Fibroblast of skin of right quadriceps (primary cell): ENCODE data around the gene ARHGAP10.

Source experiments
- DNase-seq: peaks from one replicate; pipeline ENCODE4 v3.0.0-alpha.2; 2013

Gene ARHGAP10

DNA sequence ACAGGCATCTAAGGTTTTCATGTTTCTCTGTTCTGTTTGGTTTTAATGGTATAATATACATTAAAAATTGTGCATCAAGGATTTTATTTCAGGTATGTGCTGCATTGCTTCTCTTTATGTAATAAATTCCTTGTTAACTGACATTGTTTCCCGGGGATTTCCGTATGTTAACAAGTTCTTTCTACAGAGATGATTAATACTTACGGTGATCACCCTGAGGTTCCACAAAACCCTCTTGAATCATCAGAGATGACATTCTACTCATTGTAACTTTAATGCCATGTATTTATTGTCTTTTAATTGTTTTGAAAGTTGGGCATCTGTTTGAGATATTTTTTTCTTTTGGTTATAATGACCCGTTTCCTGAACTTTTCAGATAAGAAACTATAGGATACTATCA lies 37.5 kb downstream of the ARHGAP10 start:
- peak; percentile 38 for DNase-seq

DNA sequence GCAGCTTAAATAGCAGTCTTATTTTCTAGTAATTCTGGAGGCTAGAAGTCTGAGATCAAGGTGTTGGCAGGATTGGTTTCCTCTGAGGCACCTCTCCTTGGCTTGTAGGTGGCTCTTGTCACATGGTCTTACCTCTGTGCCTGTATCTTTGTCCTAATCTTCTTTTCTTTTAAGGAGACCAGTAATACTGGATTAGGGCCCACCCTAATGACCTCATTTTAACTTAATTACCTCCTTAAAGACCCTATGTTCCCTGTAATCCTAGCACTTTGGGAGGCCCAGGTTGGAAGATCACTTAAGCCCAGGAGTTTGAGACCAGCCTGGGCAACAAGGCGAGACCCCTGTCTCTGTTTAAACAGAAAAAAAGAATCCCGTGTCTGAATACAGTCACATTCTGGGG lies 38.9 kb downstream of the ARHGAP10 start:
- DNase-seq = no peak

- DNase-seq = no peak
Observed at GRCh38 chr4:147772056-147772455, 40.2 kb downstream of the ARHGAP10 start.

DNA sequence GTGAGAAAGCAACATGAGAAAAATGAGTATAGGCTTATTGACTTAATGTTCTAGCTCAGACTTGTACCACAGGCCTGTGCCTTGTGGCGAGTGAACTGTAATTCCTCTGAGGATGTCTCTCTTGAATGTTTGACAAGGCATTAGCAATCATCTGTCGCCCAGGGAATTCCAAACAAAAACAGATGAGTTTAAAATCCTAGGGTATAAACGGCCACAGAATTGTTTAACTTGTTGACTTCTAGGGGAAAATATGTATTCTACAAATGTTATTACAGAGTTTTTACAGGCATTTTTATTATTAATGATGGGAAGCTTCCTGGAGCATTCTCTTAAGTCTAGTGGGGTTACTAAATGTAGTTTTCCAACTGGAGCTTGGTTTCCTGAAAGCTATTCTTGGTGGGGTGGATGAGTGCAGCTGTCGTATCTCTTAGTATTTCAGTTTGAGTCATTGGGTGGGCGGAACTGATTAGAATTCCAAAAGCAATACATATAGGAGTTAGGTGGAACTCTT lies 40.6 kb downstream of the ARHGAP10 start:
- peak; percentile 85 for DNase-seq

DNA sequence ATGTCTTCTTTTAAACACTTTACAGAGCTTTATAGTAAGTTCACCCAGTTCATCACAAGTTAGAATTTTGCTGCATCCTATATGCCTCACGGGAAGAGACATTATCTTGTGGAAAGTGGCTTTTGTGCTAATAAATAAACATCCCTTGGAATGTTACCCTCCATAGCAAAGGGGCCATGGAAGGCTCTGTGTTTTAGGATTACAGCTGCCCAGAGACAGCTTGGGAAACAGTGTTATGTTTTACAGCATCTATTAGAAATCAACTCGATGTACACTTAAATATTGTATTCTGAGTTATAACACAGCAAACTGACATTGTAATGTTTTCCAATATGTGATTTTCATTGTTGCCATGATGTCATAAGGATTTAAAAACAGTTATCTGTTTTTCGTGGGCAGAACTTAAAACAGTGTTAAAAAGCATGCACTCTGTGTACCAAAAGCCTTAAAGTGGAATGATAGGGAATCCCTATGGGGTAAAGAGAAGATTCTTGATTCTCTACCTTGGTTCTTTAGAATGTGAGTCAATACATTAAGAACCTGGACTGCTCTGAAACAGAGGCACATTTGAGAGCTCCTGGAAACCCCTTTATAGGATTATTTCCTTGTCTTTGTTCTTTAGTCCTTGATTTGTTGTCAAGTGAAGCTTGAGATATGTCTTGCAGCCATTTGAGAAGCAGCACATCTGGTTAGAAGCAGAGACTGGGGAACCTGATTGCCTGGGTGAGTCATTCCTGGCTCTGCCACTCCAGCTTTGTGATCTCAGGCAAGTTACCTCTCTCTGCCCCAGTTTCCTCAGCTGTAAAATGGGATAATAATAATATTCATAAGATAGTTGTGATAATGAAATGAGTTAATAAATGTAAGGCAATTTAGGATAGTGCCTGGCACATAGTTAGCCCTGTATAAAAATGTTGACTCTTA lies 41.6 kb downstream of the ARHGAP10 start:
- peak; percentile 36 for DNase-seq

GRCh38 chr4:147776716-147777115 lies 44.8 kb downstream of the ARHGAP10 start:
- no peak for DNase-seq

DNA sequence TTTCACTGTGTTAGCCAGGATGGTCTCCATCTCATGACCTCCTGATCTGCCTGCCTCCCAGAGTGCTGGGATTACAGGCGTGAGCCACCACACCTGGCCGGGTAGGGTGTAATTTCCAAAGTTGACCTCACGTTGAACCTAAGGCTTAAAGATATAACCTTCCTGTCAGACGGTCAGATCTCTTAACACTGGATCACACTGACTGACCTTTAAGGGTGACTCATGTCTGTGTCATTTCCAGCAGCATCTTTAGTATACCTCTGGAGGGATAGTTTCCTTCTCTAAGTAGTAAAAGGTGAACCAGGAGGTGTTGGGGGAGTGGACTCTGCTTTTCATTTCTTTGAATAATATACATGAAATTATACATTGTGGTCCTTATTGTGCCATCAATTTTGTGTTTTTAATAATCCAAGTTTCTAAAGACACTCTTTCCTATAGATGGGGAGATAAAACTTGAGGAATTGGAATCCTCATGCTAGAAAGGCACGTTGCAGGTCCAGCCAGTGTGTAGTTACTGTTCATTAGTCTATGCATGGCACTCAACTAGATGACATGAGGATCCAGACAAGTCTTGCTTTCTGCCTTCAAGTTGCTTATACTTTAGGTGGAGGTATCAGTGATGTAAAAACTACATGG lies 45.7 kb downstream of the ARHGAP10 start:
- no peak for DNase-seq

DNA sequence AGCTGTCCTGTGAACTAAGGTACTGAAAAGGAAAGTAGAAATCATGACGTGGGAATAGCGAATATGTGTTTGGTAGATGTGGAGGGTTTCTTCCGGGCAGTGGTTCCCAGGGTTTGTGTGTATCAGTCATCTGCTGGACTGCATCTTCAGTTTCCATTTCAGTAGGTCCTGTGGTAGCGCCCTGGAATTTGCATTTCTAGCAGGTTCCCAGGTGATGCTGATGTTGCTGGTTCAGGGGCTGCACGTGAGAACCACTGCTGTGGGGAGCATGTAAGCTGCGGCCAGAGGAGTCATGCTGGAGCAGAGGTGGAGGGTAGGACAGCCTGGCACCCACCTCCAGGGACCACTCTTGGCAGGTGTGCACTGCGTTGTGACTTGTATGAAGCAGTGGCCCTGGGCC lies 47.1 kb downstream of the ARHGAP10 start:
- no peak for DNase-seq

GRCh38 chr4:147779451-147779850 lies 47.6 kb downstream of the ARHGAP10 start:
- no peak for DNase-seq

DNA sequence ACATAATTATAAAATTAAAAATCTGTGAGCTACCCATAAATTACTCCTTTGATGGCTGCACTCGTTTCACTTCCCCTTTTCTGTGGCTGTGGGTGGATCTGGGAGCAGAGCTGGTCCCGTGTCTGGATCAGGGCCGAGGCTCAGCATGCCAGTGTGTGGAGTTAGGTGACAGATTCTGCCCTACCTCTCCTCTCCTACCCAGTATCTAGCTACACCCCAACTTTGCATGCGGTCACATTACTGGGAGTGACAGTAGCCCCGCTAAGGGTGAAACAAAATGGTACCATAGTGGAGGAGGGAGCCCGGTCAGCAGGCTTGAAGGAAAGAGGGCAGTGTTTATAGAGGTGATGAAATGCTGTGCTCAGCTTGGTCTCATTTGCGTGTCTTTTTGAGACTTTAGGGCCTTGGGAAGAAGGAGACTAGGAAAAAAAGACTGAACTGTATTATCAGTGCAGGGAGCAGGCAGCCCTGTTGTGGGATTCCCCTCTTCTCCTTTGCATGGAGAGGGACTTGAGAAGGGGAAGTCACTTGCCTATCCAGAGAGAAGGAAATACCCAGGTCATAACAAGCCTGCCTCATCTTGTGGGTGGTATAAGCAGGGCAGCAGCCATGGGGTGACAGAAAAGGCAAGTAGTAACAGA lies 48.4 kb downstream of the ARHGAP10 start:
- DNase-seq = no peak

DNA sequence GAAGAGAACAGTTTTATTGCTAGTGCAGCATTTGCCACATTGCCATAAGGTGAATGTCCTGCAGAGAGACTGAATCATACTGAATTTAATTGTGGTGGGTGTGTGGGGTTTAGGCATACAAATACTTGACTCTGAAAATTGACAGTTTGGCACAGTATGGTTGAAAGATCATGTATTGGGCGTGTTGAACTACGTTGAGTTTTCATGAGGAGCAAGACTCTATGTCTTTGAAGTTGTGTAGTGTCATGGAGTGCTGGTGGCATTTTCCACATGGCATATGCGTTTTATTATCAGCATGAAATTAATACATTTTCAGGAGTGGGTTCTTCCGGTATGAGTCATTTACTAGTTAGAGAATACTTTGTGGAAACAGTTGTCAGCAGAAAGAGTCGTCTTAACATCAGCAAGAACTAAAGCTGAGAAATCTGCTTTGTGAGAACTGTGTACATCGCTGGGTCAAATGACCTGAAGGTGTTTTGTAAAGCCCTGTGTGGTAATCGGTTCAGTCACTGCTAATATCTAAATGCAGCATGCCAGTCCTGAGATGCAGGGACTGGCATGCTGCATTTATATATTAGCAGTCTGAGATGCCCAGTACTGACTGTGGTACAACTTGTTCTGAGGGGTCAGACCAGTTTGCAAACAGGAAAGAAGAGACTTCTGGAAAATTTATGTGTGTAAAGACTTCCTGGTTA lies 50.3 kb downstream of the ARHGAP10 start:
- DNase-seq = peak; percentile 29

- no peak for DNase-seq
Observed at GRCh38 chr4:147785129-147785528, 53.2 kb downstream of the ARHGAP10 start.

DNA sequence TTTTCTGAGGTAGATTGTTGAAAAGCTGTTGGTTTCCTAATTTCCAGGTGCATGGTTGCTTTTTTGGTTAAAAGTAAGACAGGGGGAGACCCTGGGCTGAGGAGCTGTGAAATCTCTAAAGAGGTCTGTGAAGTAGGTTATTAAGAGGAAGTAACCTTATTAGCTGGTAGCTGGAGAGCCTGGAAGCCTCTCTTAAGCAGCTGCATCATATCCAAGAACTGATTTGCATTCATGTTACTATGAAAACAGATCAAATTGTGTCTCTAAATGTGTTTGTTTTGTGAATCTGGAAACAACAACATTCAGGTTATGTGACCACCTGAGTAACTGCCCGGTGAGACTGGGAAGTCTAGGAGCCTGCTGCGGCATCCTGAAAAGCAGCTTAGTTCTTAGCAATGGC lies 54.1 kb downstream of the ARHGAP10 start:
- DNase-seq = no peak

DNA sequence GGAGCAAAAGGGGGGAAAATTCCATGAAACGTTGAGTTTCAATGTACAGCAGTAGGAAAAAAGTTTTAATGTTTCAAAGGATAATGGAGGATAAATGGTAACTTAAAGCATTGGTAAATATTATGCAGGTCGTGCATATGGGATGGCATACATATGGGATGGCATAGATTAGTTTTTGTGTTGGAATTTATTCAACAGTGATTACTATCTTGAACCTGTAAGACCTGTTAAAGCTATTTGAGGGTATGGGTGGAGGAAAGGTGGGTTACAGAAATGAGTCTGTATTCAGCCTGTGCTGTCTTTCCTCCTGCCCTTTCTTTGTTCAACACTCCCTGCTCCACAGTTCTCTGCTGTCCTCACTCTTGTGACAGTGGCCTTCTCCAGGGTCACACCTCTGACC lies 54.6 kb downstream of the ARHGAP10 start:
- no peak for DNase-seq

DNA sequence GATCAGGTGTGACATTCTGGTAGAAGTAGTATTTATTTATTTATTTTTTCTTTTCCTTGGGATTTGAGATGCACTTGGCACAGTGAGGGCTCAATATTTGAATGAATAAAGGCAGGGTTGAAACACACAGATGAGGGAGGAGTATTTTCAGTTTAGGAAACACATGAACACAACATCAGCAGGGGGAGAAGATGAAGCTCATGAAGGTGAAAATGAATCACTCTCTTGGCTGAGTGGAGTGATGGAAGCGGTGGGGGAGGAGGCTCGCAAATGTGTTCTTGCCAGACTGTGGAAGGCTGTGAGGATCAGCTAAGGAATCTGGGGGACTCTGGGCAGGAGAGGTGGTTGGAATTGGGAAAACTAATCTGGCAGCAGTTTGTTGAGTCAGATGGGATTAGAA lies 55.3 kb downstream of the ARHGAP10 start:
- DNase-seq = peak; percentile 90

DNA sequence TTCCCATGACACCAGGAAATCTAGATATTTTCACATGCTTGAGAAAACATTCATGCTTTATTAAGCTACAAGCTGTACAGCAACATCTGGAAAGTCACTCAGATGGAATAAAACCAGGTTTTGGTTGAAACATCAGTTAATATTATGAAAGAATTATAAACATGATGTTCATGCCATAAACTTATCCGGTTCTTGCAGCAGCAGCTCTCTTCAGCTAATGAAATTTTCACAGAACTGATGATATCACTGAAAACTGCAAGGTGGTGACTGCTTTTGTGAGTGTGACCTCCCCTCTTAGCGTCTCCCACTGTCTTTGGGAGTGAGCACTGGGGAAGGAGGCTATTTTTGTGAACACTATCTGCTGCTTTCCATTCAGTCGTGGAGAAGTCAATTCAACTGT lies 56.9 kb downstream of the ARHGAP10 start:
- DNase-seq = no peak

DNA sequence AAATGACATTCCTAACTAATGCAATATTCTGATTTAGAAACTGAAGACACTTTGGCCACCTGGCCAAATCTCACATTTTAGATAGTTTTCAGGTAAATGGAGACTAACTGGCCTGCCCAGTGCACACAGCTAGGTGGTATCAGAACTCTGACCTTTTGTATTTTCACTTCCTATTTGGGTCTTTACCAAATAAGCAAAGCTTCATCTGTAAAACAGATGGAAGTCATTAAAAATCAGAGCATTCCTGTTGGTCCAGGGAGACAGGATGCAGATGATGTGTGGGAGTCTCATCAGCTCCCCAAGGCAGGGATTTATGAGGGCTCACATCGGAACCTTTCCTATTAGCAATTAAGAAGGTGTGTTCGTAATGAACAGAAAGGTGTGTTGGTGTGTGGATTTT lies 57.7 kb downstream of the ARHGAP10 start:
- DNase-seq = peak; percentile 68

- no peak for DNase-seq
Observed at GRCh38 chr4:147790412-147790811, 58.5 kb downstream of the ARHGAP10 start.

DNA sequence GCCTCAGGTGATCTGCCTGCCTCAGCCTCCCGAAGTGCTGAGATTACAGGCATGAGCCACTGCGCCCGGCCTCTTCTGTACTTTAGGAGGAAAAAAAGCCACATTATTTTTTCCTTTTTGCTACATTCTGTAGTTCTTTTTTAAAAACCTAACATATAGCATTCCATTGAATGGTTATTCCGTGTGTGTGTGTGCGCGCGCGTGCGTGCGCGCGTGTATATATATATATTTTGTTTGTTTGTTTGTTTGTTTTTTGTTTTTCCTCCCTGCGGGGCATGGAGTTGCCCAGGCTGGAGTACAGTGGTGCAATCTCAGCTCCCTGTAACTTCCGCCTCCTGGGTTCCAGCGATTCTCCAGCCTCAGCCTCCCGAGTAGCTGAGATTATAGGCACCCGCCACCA lies 59.5 kb downstream of the ARHGAP10 start:
- DNase-seq = no peak

DNA sequence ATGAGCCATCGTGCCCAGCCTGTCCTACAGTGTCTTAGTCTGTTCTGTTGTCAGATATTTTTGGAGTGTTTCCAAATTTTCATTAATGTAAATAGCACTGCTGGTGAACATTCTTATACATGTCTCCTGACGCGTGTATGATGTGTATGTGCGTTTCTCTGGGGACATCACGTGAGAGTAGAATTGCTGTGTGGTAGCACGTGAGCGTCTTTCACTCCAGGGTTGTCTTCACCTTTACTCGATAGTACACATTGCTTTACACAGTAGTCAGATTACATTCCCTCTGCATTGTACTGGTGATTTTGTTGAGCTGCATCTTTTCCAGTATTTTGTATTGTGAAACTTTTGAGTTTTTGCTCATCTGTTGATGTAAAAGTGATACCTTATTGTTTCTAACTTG lies 60.0 kb downstream of the ARHGAP10 start:
- DNase-seq = no peak

DNA sequence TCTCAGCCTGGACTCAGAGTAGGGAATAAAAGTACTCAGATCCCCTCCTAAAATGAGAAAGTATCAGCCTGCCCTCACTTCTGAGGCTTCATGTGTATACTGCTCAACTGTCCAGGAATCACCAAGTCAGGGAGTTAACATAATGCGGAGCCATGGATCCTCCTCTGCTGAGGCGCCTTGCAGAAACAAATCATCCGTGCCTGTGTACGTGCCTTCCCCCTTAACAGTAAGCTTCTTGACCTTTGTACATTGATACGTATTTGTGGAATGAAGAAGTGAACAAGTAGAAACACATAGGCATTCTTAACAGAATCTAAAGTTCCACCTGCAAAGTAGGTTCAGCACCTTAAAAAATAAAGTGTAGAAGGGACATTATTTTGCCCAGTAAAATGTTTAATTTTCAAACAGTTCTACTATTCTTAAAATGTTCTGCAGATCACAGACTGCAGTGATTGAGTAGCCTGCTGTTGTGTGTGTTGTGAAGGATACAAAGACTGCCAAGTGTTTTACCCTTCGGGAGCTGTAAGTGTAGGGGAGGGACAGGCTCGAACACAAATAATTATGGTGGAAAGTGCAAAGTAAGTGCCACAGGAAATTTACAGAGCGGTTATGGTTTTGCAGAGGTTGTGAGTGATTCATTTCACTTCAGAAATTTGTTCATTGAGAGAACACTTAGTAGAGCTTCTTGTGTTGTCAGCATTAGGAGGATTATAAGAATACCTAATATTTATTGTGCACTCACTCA lies 61.9 kb downstream of the ARHGAP10 start:
- DNase-seq = no peak

DNA sequence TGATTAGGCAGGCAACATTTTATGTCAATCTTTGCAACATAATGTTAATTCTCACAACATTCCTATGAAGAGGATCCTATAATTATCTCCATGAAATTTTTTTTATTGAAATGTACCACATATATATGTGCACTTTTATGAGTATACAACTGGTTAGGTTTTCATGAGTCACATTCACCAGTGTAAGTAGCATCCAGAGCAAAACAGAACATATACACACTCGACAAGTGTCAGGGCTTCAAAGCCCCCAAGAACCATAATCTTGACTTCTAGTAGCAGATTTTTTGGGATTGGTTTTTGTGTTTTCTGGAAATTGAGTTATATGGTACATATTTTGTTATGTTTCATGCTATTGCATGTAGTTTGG lies 62.4 kb downstream of the ARHGAP10 start:
- DNase-seq = no peak
